SK-N-SH (cell line): ENCODE data around the gene TNIP3. TPM values are rescaled to one million over a fixed set of nuclear protein-coding genes. Genes with fewer than 3 reads are reported as not detected.

Experiments
- CTCF ChIA-PET: fragments of 300-600, 350-600 bp; formaldehyde crosslinking; extraction: SDS; loops from one replicate; lab custom pipeline; 2021; lab: Yijun Ruan, JAX
- POLR2A ChIA-PET: fragments of 350-600 bp; sonication (Branson Sonifier 250); formaldehyde crosslinking; extraction: SDS; loops from one replicate; lab custom pipeline; 2020; ENCODE audit warnings: antibody characterized with exemption, inconsistent platforms; lab: Yijun Ruan, JAX
- DNase-seq: peaks from one replicate; pipeline ENCODE4 v3.0.0; 2012
- H2AFZ ChIP-seq: fragments of 200-600 bp; sonication (generic); 2 replicates; pipeline ENCODE4 v1.8.1; 2016; ENCODE audit warnings: antibody characterized with exemption, mild to moderate bottlenecking, low read depth
- H3F3A ChIP-seq: fragments of 200-600 bp; sonication (generic); replicated peaks from 2 replicates; pipeline ENCODE3; 2016; ENCODE audit warnings: antibody characterized with exemption, mild to moderate bottlenecking; ENCODE audit not compliant: insufficient read depth
- H3K27ac ChIP-seq, 2 experiments: fragments of 200-500 bp in 1 of 2; fragments of 200-600 bp in 1 of 2; sonication (Bioruptor generic) in 1 of 2; sonication (generic), shearing (Covaris generic) in 1 of 2; 2 replicates each; pipeline versions ENCODE4 v1.5.1 to v1.6.1; 2014 to 2016; ENCODE audit warnings: low read depth in 2 of 2, inconsistent platforms in 1 of 2, low read length in 1 of 2, mild to moderate bottlenecking in 1 of 2, mixed read lengths in 1 of 2
- H3K27me3 ChIP-seq: fragments of 200-600 bp; sonication (generic), shearing (Covaris generic); 2 replicates; pipeline ENCODE4 v1.6.1; 2016; ENCODE audit warnings: mixed run types; ENCODE audit not compliant: insufficient read depth
- H3K36me3 ChIP-seq, 2 experiments: fragments of 200-500 bp in 1 of 2; fragments of 200-600 bp in 1 of 2; sonication (Bioruptor generic) in 1 of 2; sonication (generic) in 1 of 2; replicated peaks in 1 of 2; 2 replicates each; pipeline versions ENCODE3 to v1.5.1; 2014 to 2016; ENCODE audit warnings: low read length in 1 of 2, mild to moderate bottlenecking in 1 of 2; ENCODE audit not compliant: insufficient read depth in 2 of 2, control insufficient read depth in 1 of 2
- H3K4me1 ChIP-seq, 2 experiments: fragments of 200-500 bp in 1 of 2; fragments of 200-600 bp in 1 of 2; sonication (Bioruptor generic) in 1 of 2; sonication (generic), shearing (Covaris generic) in 1 of 2; 2 replicates each; pipeline versions ENCODE4 v1.5.1 to v1.6.1; 2014 to 2016; ENCODE audit warnings: low read depth in 1 of 2, low read length in 1 of 2, mixed run types in 1 of 2; ENCODE audit not compliant: insufficient read depth in 2 of 2, control insufficient read depth in 1 of 2
- H3K4me2 ChIP-seq: fragments of 200-600 bp; sonication (generic), shearing (Covaris generic); 2 replicates; pipeline ENCODE4 v1.6.1; 2017; ENCODE audit warnings: mixed run types
- H3K4me3 ChIP-seq, 2 experiments: fragments of 200-500 bp in 1 of 2; fragments of 200-600 bp in 1 of 2; sonication (Bioruptor generic) in 1 of 2; sonication (generic), shearing (Covaris generic) in 1 of 2; 2 replicates each; pipeline versions ENCODE4 v1.5.1 to v1.8.1; 2014 to 2016; ENCODE audit warnings: low read depth in 2 of 2, inconsistent platforms in 1 of 2, low read length in 1 of 2, mild to moderate bottlenecking in 1 of 2, mixed read lengths in 1 of 2, moderate library complexity in 1 of 2
- H3K79me2 ChIP-seq: fragments of 200-600 bp; sonication (generic); 2 replicates; pipeline ENCODE4 v1.8.1; 2017; ENCODE audit warnings: mild to moderate bottlenecking; ENCODE audit not compliant: insufficient read depth
- H3K9ac ChIP-seq: fragments of 200-600 bp; sonication (generic); 2 replicates; pipeline ENCODE4 v1.6.1; 2017; ENCODE audit warnings: mixed run types
- H3K9me2 ChIP-seq: fragments of 200-600 bp; sonication (generic); 2 replicates; pipeline ENCODE4 v1.6.1; 2017; ENCODE audit warnings: mixed run types
- H3K9me3 ChIP-seq: fragments of 200-600 bp; sonication (generic); 2 replicates; pipeline ENCODE4 v1.6.1; 2017; ENCODE audit warnings: mixed run types, mild to moderate bottlenecking, moderate library complexity
- H4K20me1 ChIP-seq: fragments of 200-600 bp; sonication (generic); 2 replicates; pipeline ENCODE4 v1.6.1; 2017; ENCODE audit warnings: mild to moderate bottlenecking, mixed run types; ENCODE audit not compliant: insufficient read depth
- EP300 ChIP-seq, 2 experiments: IDR thresholded peaks; 2 replicates each; pipeline versions ENCODE4 v1.4.0 to v1.6.1; 2012; ENCODE audit warnings: borderline replicate concordance in 1 of 2, low read depth in 1 of 2, low read length in 1 of 2
- MEF2A ChIP-seq: IDR thresholded peaks from 2 replicates; pipeline ENCODE4 v1.4.0; 2012; ENCODE audit warnings: low read depth, borderline replicate concordance
- NFIC ChIP-seq: IDR thresholded peaks from 2 replicates; pipeline ENCODE4 v1.4.0; 2012; ENCODE audit warnings: borderline replicate concordance
- PBX3 ChIP-seq: IDR thresholded peaks from 2 replicates; pipeline ENCODE4; 2012
- REST ChIP-seq: IDR thresholded peaks from 2 replicates; pipeline ENCODE4 v1.6.1; 2012; ENCODE audit warnings: mild to moderate bottlenecking, low read depth, low read length, moderate library complexity
- RXRA ChIP-seq: IDR thresholded peaks from 2 replicates; pipeline ENCODE4 v1.4.0; 2012; ENCODE audit warnings: low read depth, mild to moderate bottlenecking, borderline replicate concordance
- SMC3 ChIP-seq: IDR thresholded peaks from 2 replicates; pipeline ENCODE4 v1.6.1; 2012; ENCODE audit warnings: low read depth, low read length, improper control_type of control experiment
- TCF12 ChIP-seq: IDR thresholded peaks from 2 replicates; pipeline ENCODE4 v1.4.0; 2012
- USF2 ChIP-seq: fragments of 150-350 bp; IDR thresholded peaks from 2 replicates; pipeline ENCODE4 v1.6.1; 2017; ENCODE audit warnings: antibody characterized with exemption, low read length, low read depth, borderline replicate concordance
- WGBS: methylation state at CpG from one replicate; pipeline ENCODE4 v1.1.6; 2017; ENCODE audit warnings: low lambda C conversion rate; 5-methylcytosine and 5-hydroxymethylcytosine counted together
- polyA plus RNA-seq, 3 experiments: library from polyadenylated mRNA; depleted of rRNA; stranded (reverse); fragments of >200 nt; gene quantifications; 2 replicates each; pipeline ENCODE4 v1.2.3, GENCODE V29; 2012

Gene TNIP3
- polyA plus RNA-seq, 1 of the 3 experiments (the other 2 are of a cell fraction): 0.15 TPM

GRCh38 chr4:121139533-121140222 is 24.4 kb downstream of the TNIP3 start:
- ChIA-PET CTCF (no interaction called here), POLR2A (no interaction called here)
- Histone ChIP-seq H3K9me3 (no peaks in the 10 kb centered on the region), H3K4me3 (no peak overlapping the region), H2AFZ (peak overlapping the region; percentile 54), H3K79me2 (no peaks in the 10 kb centered on the region), H3F3A (peaks cover 11% of the 10 kb centered on the region), H3K36me3 (no peaks in the 10 kb centered on the region), H3K4me1 (peaks cover 0 to 13% of the 10 kb centered on the region in 2 experiments; a peak in 2 of 4 replicates), H3K27me3 (no peaks in the 10 kb centered on the region), H3K27ac (peak overlapping the region; percentile 50 to 76; a peak in 3 of 4 replicates), H3K4me2 (peak overlapping the region; percentile 60; the same call in 1 of the 2 replicates), H3K9me2 (no peaks in the 10 kb centered on the region)
- DNase-seq: no peak
- 61% methylated on average over 7 of the region's 7 CpGs for WGBS
- TF ChIP-seq TCF12 (peak; percentile 48; the same call in 1 of the 2 replicates), PBX3 (peak; percentile 33; the same call in 1 of the 2 replicates), SMC3 (no peak), USF2 (no peak), REST (no peak), NFIC (peak; percentile 14; the same call in 1 of the 2 replicates), RXRA (peak; percentile 34; the same call in 1 of the 2 replicates), EP300 (IDR thresholded peaks at IDR 0.05; ENCODE audit: borderline replicate concordance in 1 of 2, low read depth in 1 of 2, low read length in 1 of 2) (peak in 1 of 2 experiments; percentile 29; a peak in 1 of 4 replicates), MEF2A (peak; percentile 81)
- TF ChIP-seq, all 33 proteins: peak for 6
- Histone ChIP-seq H4K20me1 (no peaks in the 10 kb centered on the region), H3K9ac (peak overlapping the region; percentile 37; the same call in 1 of the 2 replicates)
